Neural cell (in vitro differentiated cells): Measurements from ENCODE around the gene ODC1. TPM values are rescaled to one million over a fixed set of nuclear protein-coding genes. Genes with fewer than 3 reads are reported as not detected.

Experiments
- H2AFZ ChIP-seq: fragments of 200-600, 300-800 bp; sonication (generic), shearing (Covaris generic); 2 replicates; pipeline ENCODE4 v1.6.0; 2014; ENCODE audit warnings: low read depth, mild to moderate bottlenecking, antibody characterized with exemption, low read length, moderate library complexity
- H3F3A ChIP-seq: fragments of 200-600 bp; shearing (Covaris generic); 2 replicates; pipeline ENCODE4 v1.6.1; 2016; ENCODE audit warnings: mild to moderate bottlenecking, moderate library complexity, mixed read lengths, antibody characterized with exemption, low read length; ENCODE audit not compliant: insufficient read depth, poor library complexity, severe bottlenecking
- H3K27ac ChIP-seq: fragments of 200-600, 300-800 bp; sonication (generic), shearing (Covaris generic); 2 replicates; pipeline ENCODE4 v1.5.1; 2014; ENCODE audit warnings: mild to moderate bottlenecking, low read length, moderate library complexity
- H3K27me3 ChIP-seq: fragments of 300-800, 200-600 bp; sonication (generic), shearing (Covaris generic); 2 replicates; pipeline ENCODE4 v1.6.0; 2014; ENCODE audit warnings: mild to moderate bottlenecking, low read depth, low read length, moderate library complexity; ENCODE audit not compliant: insufficient read depth
- H3K36me3 ChIP-seq: fragments of 300-800, 200-600 bp; sonication (generic), shearing (Covaris generic); 2 replicates; pipeline ENCODE4 v1.5.1; 2014; ENCODE audit warnings: mild to moderate bottlenecking, antibody characterized with exemption, low read length, moderate library complexity; ENCODE audit not compliant: insufficient read depth
- H3K4me2 ChIP-seq: fragments of 300-800, 200-600 bp; sonication (generic), shearing (Covaris generic); 2 replicates; pipeline ENCODE4 v1.6.0; 2014; ENCODE audit warnings: mild to moderate bottlenecking, low read length
- H3K4me3 ChIP-seq: fragments of 300-800, 200-600 bp; sonication (generic), shearing (Covaris generic); 2 replicates; pipeline ENCODE4 v1.5.1; 2014; ENCODE audit warnings: mild to moderate bottlenecking, low read length, moderate library complexity
- H3K79me2 ChIP-seq: fragments of 200-600 bp; shearing (Covaris generic); replicated peaks from 2 replicates; pipeline ENCODE4 v1.6.0; 2014; ENCODE audit warnings: mild to moderate bottlenecking, low read length, moderate library complexity; ENCODE audit not compliant: insufficient read depth
- H3K9ac ChIP-seq: fragments of 300-800, 200-600 bp; sonication (generic), shearing (Covaris generic); 2 replicates; pipeline ENCODE4 v1.6.1; 2016; ENCODE audit warnings: mild to moderate bottlenecking, low read length, mixed read lengths
- H3K9me2 ChIP-seq: fragments of 200-600 bp; shearing (Covaris generic); 2 replicates; pipeline ENCODE4 v1.6.1; 2016; ENCODE audit warnings: mild to moderate bottlenecking, low read length, mixed read lengths; ENCODE audit not compliant: insufficient read depth
- H3K9me3 ChIP-seq: fragments of 200-600, 300-800 bp; sonication (generic), shearing (Covaris generic); 2 replicates; pipeline ENCODE4 v1.6.1; 2016; ENCODE audit warnings: mild to moderate bottlenecking, mixed run types, low read length, moderate library complexity, mixed read lengths
- H4K20me1 ChIP-seq: fragments of 200-600 bp; shearing (Covaris generic); 2 replicates; pipeline ENCODE4 v1.6.1; 2016; ENCODE audit warnings: mild to moderate bottlenecking, mixed run types; ENCODE audit not compliant: insufficient read depth
- EP300 ChIP-seq: fragments of 450-650 bp; conservative IDR thresholded peaks from 2 replicates; pipeline ENCODE4 v1.6.1; 2014; ENCODE audit warnings: antibody characterized with exemption, mild to moderate bottlenecking, moderate library complexity; ENCODE audit not compliant: poor library complexity, severe bottlenecking
- EZH2 ChIP-seq: fragments of 200-600, 300-800 bp; shearing (Covaris generic), sonication (generic); IDR thresholded peaks from 2 replicates; pipeline ENCODE4 v1.6.1; 2014; ENCODE audit warnings: antibody characterized with exemption, low read length, borderline replicate concordance, mild to moderate bottlenecking; ENCODE audit not compliant: insufficient read depth, poor library complexity, severe bottlenecking
- MXI1 ChIP-seq: fragments of 450-650 bp; conservative IDR thresholded peaks from 2 replicates; pipeline ENCODE4 v1.6.1; 2014; ENCODE audit warnings: antibody characterized with exemption, mild to moderate bottlenecking; ENCODE audit not compliant: poor library complexity, severe bottlenecking
- POLR2AphosphoS5 ChIP-seq: IDR thresholded peaks from 2 replicates; pipeline ENCODE4 v1.6.1; 2012
- RAD21 ChIP-seq: fragments of 450-650 bp; conservative IDR thresholded peaks from 2 replicates; pipeline ENCODE4 v1.6.1; 2014; ENCODE audit warnings: antibody characterized with exemption, mild to moderate bottlenecking, moderate library complexity
- REST ChIP-seq: IDR thresholded peaks from 2 replicates; pipeline ENCODE4 v1.6.1; 2012; ENCODE audit warnings: borderline replicate concordance
- SMC3 ChIP-seq: fragments of 450-650 bp; conservative IDR thresholded peaks from 2 replicates; pipeline ENCODE4 v1.6.1; 2014; ENCODE audit warnings: antibody characterized with exemption, mild to moderate bottlenecking, moderate library complexity; ENCODE audit not compliant: poor library complexity
- TAF1 ChIP-seq: IDR thresholded peaks from 2 replicates; pipeline ENCODE4 v1.6.1; 2012; ENCODE audit warnings: low read depth
- polyA plus RNA-seq: library from polyadenylated mRNA; depleted of rRNA; stranded (reverse); fragments of >200 nt; gene quantifications from 2 replicates; pipeline ENCODE4 v1.2.3, GENCODE V29; 2014
- TF ChIP-seq, protein P1 (sequence below): fragments of 450-650 bp; IDR thresholded peaks from 2 replicates; pipeline ENCODE4 v1.5.1; 2014; ENCODE audit warnings: antibody characterized with exemption, mild to moderate bottlenecking, moderate library complexity; ENCODE audit not compliant: poor library complexity, severe bottlenecking

The ODC1 gene
- polyA plus RNA-seq, 1 donor from 2014 or later: 1,107 TPM

GRCh38 chr2:10482913-10483312, 34.8 kb upstream of the ODC1 start:
- Histone ChIP-seq H3K9me3 (no peaks in the 10 kb centered on the region), H3K4me3 (no peak overlapping the region), H3F3A (no peaks in the 10 kb centered on the region), H3K27ac (no peak overlapping the region), H3K79me2 (no peaks in the 10 kb centered on the region), H3K27me3 (no peaks in the 10 kb centered on the region), H3K9me2 (no peaks in the 10 kb centered on the region), H4K20me1 (no peaks in the 10 kb centered on the region), H2AFZ (no peak overlapping the region), H3K36me3 (no peaks in the 10 kb centered on the region), H3K4me2 (no peak overlapping the region), H3K9ac (no peak overlapping the region)
- TF ChIP-seq RAD21 (no peak), MXI1 (no peak), SMC3 (no peak), EP300 (no peak), TAF1 (no peak), EZH2 (no peak), POLR2AphosphoS5 (no peak), REST (no peak)
- TF ChIP-seq, protein P1, sequence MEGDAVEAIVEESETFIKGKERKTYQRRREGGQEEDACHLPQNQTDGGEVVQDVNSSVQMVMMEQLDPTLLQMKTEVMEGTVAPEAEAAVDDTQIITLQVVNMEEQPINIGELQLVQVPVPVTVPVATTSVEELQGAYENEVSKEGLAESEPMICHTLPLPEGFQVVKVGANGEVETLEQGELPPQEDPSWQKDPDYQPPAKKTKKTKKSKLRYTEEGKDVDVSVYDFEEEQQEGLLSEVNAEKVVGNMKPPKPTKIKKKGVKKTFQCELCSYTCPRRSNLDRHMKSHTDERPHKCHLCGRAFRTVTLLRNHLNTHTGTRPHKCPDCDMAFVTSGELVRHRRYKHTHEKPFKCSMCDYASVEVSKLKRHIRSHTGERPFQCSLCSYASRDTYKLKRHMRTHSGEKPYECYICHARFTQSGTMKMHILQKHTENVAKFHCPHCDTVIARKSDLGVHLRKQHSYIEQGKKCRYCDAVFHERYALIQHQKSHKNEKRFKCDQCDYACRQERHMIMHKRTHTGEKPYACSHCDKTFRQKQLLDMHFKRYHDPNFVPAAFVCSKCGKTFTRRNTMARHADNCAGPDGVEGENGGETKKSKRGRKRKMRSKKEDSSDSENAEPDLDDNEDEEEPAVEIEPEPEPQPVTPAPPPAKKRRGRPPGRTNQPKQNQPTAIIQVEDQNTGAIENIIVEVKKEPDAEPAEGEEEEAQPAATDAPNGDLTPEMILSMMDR: no peak

GRCh38 chr2:10482460-10482859, 34.3 kb upstream of the ODC1 start:
- Histone ChIP-seq H3K9me2 (no peaks in the 10 kb centered on the region), H3K27ac (no peak overlapping the region), H3K9ac (no peak overlapping the region), H3K9me3 (no peaks in the 10 kb centered on the region), H3K4me2 (no peak overlapping the region), H3K4me3 (no peak overlapping the region), H3K79me2 (no peaks in the 10 kb centered on the region), H3K36me3 (no peaks in the 10 kb centered on the region), H4K20me1 (no peaks in the 10 kb centered on the region), H3K27me3 (no peaks in the 10 kb centered on the region), H3F3A (no peaks in the 10 kb centered on the region), H2AFZ (no peak overlapping the region)
- TF ChIP-seq REST (no peak), POLR2AphosphoS5 (no peak), EP300 (no peak), EZH2 (no peak), TAF1 (no peak)
- TF ChIP-seq, protein P1: no peak
